NCI-H2196 (cell line): Measurements from ENCODE around the gene FFAR4.

ENCODE experiments used
- DNase-seq: peaks from one replicate; lab custom pipeline; 2025; ENCODE audit not compliant: unreplicated experiment; lab: John Stamatoyannopoulos, UW

Gene FFAR4

GRCh38 chr10:93599335-93599734 is 32.9 kb downstream of the FFAR4 start:
- DNase-seq, result no peak

GRCh38 chr10:93599778-93600177 is 33.3 kb downstream of the FFAR4 start:
- DNase-seq, result no peak

GRCh38 chr10:93600446-93601145 is 34.1 kb downstream of the FFAR4 start:
- no peak for DNase-seq

GRCh38 chr10:93601146-93601773 is 34.8 kb downstream of the FFAR4 start, which contains the start of gene RBP4:
Gene RBP4 (minus strand): TSS chr10:93601235. CDS start chr10:93601028, 207 bp downstream.
- no peak for DNase-seq

GRCh38 chr10:93601774-93602162 is 35.3 kb downstream of the FFAR4 start:
- no peak for DNase-seq

- no peak for DNase-seq
Observed at GRCh38 chr10:93603023-93603422, 36.6 kb downstream of the FFAR4 start.

- no peak for DNase-seq
Observed at GRCh38 chr10:93604146-93604545, 37.7 kb downstream of the FFAR4 start.

GRCh38 chr10:93608421-93608820 is 42.0 kb downstream of the FFAR4 start:
- no peak for DNase-seq

- no peak for DNase-seq
Observed at GRCh38 chr10:93612311-93612710, 45.8 kb downstream of the FFAR4 start, which contains the start of gene PDE6C. Gene PDE6C (plus strand): TSS chr10:93612537. CDS start chr10:93612726, 189 bp downstream.

- no peak for DNase-seq
Observed at GRCh38 chr10:93613126-93613525, 46.7 kb downstream of the FFAR4 start.

- no peak for DNase-seq
Observed at GRCh38 chr10:93614101-93614825, 47.8 kb downstream of the FFAR4 start.

- no peak for DNase-seq
Observed at GRCh38 chr10:93615576-93616235, 49.2 kb downstream of the FFAR4 start.

GRCh38 chr10:93620925-93621324 is 54.5 kb downstream of the FFAR4 start:
- DNase-seq, result no peak

GRCh38 chr10:93622942-93623341 is 56.5 kb downstream of the FFAR4 start:
- no peak for DNase-seq

GRCh38 chr10:93628858-93629257 is 62.4 kb downstream of the FFAR4 start:
- DNase-seq, result no peak

- no peak for DNase-seq
Observed at GRCh38 chr10:93629647-93630305, 63.3 kb downstream of the FFAR4 start.

- DNase-seq, result no peak
Observed at GRCh38 chr10:93630625-93631557, 64.4 kb downstream of the FFAR4 start.
